Measurements from ENCODE around the gene IFNL1.
"Not testable (repeated sequence)": the region's sequence is repeated elsewhere in the genome, so short reads cannot be mapped to it uniquely, and the experiment has no call there.

IFNL1 gene

GRCh38 chr19:39329948-39330347, 33.7 kb downstream of the IFNL1 start:
- no peaks in the 10 kb centered on the region for H3K9me3 ChIP-seq (ENCODE audit: control insufficient read depth, low read length)
- no peak overlapping the region for H3K9ac ChIP-seq (ENCODE audit: low read length)
- H3K27me3 ChIP-seq (ENCODE audit: control insufficient read depth, insufficient read depth, low read length) = no peaks in the 10 kb centered on the region
- H3K4me3 ChIP-seq (ENCODE audit: low read length) = no peak overlapping the region
- no peaks in the 10 kb centered on the region for H3K36me3 ChIP-seq (ENCODE audit: control insufficient read depth, insufficient read depth, low read length)
- H3K4me1 ChIP-seq (ENCODE audit: control insufficient read depth, insufficient read depth, low read length) = no peaks in the 10 kb centered on the region

DNA sequence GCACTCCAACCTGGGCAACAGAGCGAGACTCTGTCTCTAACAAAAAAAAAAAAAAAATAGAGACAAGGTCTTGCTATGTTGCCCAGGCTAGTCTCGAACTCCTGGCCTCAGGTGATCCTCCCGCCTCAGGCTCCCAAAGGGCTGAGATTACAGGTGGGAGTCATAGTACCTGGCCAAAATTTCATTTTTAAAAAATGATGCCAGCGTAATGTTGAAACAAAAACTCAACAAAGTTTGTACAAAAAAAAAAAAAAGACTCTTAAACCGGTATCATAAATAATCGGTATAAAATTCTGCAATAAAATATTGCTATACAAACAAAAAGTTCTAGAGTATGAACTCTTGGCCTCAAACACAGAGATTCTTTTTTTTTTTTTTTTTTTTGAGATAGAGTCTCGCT, 36.1 kb downstream of the IFNL1 start:
- H3K36me3 ChIP-seq (ENCODE audit: control insufficient read depth, insufficient read depth, low read length) = no peaks in the 10 kb centered on the region
- H3K27me3 ChIP-seq (ENCODE audit: control insufficient read depth, insufficient read depth, low read length) = no peaks in the 10 kb centered on the region
- H3K4me1 ChIP-seq (ENCODE audit: control insufficient read depth, insufficient read depth, low read length) = no peaks in the 10 kb centered on the region
- no peaks in the 10 kb centered on the region for H3K9me3 ChIP-seq (ENCODE audit: control insufficient read depth, low read length)
- H3K9ac ChIP-seq (ENCODE audit: low read length) = no peak overlapping the region
- no peak overlapping the region for H3K4me3 ChIP-seq (ENCODE audit: low read length)

GRCh38 chr19:39332738-39333137, 36.5 kb downstream of the IFNL1 start:
- not testable (repeated sequence) for H3K9me3 ChIP-seq (ENCODE audit: control insufficient read depth, low read length); H3K4me1 ChIP-seq (ENCODE audit: control insufficient read depth, insufficient read depth, low read length); H3K27me3 ChIP-seq (ENCODE audit: control insufficient read depth, insufficient read depth, low read length); H3K9ac ChIP-seq (ENCODE audit: low read length); H3K4me3 ChIP-seq (ENCODE audit: low read length); H3K36me3 ChIP-seq (ENCODE audit: control insufficient read depth, insufficient read depth, low read length)

- no peaks in the 10 kb centered on the region for H3K4me1 ChIP-seq (ENCODE audit: control insufficient read depth, insufficient read depth, low read length)
- H3K9ac ChIP-seq (ENCODE audit: low read length) = no peak overlapping the region
- H3K27me3 ChIP-seq (ENCODE audit: control insufficient read depth, insufficient read depth, low read length) = no peaks in the 10 kb centered on the region
- no peaks in the 10 kb centered on the region for H3K9me3 ChIP-seq (ENCODE audit: control insufficient read depth, low read length)
- no peak overlapping the region for H3K4me3 ChIP-seq (ENCODE audit: low read length)
- H3K36me3 ChIP-seq (ENCODE audit: control insufficient read depth, insufficient read depth, low read length) = no peaks in the 10 kb centered on the region
Observed at GRCh38 chr19:39333507-39333906, 37.3 kb downstream of the IFNL1 start.

GRCh38 chr19:39334444-39334976, 38.3 kb downstream of the IFNL1 start:
- Histone ChIP-seq H3K4me3 (ENCODE audit: low read length) (no peak overlapping the region), H3K4me1 (ENCODE audit: control insufficient read depth, insufficient read depth, low read length) (no peaks in the 10 kb centered on the region), H3K36me3 (ENCODE audit: control insufficient read depth, insufficient read depth, low read length) (no peaks in the 10 kb centered on the region)

GRCh38 chr19:39335168-39335548, 39.0 kb downstream of the IFNL1 start:
- Histone ChIP-seq H3K36me3 (ENCODE audit: control insufficient read depth, insufficient read depth, low read length) (no peaks in the 10 kb centered on the region), H3K9ac (ENCODE audit: low read length) (peak overlapping the region; percentile 64), H3K4me3 (ENCODE audit: low read length) (no peak overlapping the region), H3K27me3 (ENCODE audit: control insufficient read depth, insufficient read depth, low read length) (no peaks in the 10 kb centered on the region), H3K4me1 (ENCODE audit: control insufficient read depth, insufficient read depth, low read length) (no peaks in the 10 kb centered on the region), H3K9me3 (ENCODE audit: control insufficient read depth, low read length) (no peaks in the 10 kb centered on the region)

More at GRCh38 chr19:39334444-39334976, 38.3 kb downstream of the IFNL1 start:
- H3K27me3 ChIP-seq (ENCODE audit: control insufficient read depth, insufficient read depth, low read length) = no peaks in the 10 kb centered on the region
- no peaks in the 10 kb centered on the region for H3K9me3 ChIP-seq (ENCODE audit: control insufficient read depth, low read length)
- no peak overlapping the region for H3K9ac ChIP-seq (ENCODE audit: low read length)

DNA sequence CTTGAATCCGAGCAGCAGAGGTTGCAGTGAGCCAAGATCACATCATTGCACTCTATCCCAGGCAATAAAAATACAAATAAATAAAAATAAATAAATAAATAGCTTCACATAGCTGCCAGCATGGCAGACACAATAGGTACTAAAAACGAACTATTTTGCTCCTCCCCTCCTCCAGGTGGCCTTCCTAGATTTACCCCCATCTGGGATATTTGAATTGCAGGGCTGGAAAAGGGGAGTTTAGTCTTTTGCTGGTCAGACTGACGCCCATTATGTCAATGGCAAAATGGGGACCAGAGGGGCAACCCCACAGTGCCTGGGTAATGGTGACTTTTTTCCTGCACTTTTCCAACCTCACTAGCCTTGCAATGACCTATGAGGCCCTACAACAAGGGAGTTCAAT, 40.3 kb downstream of the IFNL1 start:
- Histone ChIP-seq H3K36me3 (ENCODE audit: control insufficient read depth, insufficient read depth, low read length) (no peaks in the 10 kb centered on the region), H3K9me3 (ENCODE audit: control insufficient read depth, low read length) (no peaks in the 10 kb centered on the region), H3K4me3 (ENCODE audit: low read length) (no peak overlapping the region), H3K9ac (ENCODE audit: low read length) (no peak overlapping the region), H3K4me1 (ENCODE audit: control insufficient read depth, insufficient read depth, low read length) (peaks cover 6% of the 10 kb centered on the region), H3K27me3 (ENCODE audit: control insufficient read depth, insufficient read depth, low read length) (no peaks in the 10 kb centered on the region)

GRCh38 chr19:39339674-39340073, 43.5 kb downstream of the IFNL1 start:
- no peaks in the 10 kb centered on the region for H3K36me3 ChIP-seq (ENCODE audit: control insufficient read depth, insufficient read depth, low read length)
- peaks cover 20% of the 10 kb centered on the region for H3K4me1 ChIP-seq (ENCODE audit: control insufficient read depth, insufficient read depth, low read length)
- H3K9me3 ChIP-seq (ENCODE audit: control insufficient read depth, low read length) = no peaks in the 10 kb centered on the region
- H3K27me3 ChIP-seq (ENCODE audit: control insufficient read depth, insufficient read depth, low read length) = no peaks in the 10 kb centered on the region
- no peak overlapping the region for H3K4me3 ChIP-seq (ENCODE audit: low read length)
- no peak overlapping the region for H3K9ac ChIP-seq (ENCODE audit: low read length)

DNA sequence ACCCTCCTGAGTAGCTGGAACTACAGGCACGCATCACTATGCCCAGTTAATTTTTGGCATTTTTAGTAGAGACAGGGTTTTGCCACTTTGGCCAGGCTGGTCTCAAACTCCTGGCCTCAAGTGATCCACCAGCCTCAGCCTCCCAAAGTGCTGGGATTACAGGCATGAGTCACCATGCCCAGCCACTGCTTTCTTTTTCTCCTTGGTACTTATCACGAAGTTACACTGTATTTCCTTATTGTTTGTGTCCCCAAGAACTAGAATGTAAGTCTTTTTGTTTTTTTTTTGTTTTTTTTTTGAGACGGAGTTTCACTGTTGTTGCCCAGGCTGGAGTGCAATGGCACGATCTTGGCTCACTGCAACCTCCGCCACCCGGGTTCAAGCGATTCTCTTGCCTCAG, 43.9 kb downstream of the IFNL1 start:
- H3K9me3 ChIP-seq (ENCODE audit: control insufficient read depth, low read length); H3K36me3 ChIP-seq (ENCODE audit: control insufficient read depth, insufficient read depth, low read length); H3K27me3 ChIP-seq (ENCODE audit: control insufficient read depth, insufficient read depth, low read length); H3K4me3 ChIP-seq (ENCODE audit: low read length); H3K9ac ChIP-seq (ENCODE audit: low read length): not testable (repeated sequence)
- H3K4me1 ChIP-seq (ENCODE audit: control insufficient read depth, insufficient read depth, low read length) = peaks cover 20% of the 10 kb centered on the region

GRCh38 chr19:39341129-39341718, 45.0 kb downstream of the IFNL1 start:
- Histone ChIP-seq H3K9me3 (ENCODE audit: control insufficient read depth, low read length) (no peaks in the 10 kb centered on the region), H3K27me3 (ENCODE audit: control insufficient read depth, insufficient read depth, low read length) (no peaks in the 10 kb centered on the region), H3K9ac (ENCODE audit: low read length) (peak overlapping the region; percentile 64), H3K4me1 (ENCODE audit: control insufficient read depth, insufficient read depth, low read length) (peaks cover 20% of the 10 kb centered on the region), H3K36me3 (ENCODE audit: control insufficient read depth, insufficient read depth, low read length) (no peaks in the 10 kb centered on the region), H3K4me3 (ENCODE audit: low read length) (peak overlapping the region; percentile 76)

DNA sequence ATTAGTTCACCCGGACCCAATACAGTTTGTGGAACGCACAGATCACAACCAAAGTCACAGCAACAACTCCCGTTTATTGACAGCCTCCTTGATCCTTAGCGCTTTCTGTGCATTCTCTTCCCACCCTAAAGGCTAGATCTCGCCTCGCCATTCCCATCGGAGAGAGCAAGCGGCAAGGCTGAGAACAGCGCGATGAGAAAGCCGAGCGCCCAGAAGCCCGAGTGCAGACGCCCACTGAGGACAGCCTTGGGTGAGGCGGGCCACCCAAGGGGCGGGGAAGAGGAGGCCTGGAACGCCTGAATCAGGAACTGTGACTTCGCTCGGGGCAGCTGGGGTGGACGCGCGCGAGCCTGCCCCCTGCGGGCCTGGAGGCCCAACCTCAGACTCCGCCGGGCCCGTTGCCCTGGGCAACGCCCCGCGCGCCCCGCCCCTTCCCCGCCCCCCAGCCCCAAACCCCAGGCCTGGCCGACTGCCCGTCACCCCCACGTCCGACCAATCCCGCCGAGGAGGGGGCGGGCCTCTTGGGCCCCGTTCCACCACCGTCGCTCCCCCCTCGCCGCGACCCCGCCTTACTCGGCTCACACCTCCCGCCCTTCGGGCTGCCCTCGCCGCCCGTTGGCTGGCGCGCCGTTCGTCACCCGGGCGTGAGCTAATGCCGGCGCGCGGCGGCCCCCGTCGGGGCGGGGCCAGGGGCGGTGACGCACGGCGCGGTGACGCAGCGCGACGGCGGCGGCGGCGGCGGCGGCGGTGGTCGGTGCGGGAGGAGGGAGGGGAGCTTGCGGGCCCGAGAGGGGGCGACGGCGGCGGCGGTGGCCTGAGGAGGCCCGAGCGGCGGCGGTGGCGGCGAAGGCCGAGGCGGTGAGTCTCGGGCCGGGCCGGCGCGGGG, 45.8 kb downstream of the IFNL1 start, which contains the start of gene SAMD4B:
Gene SAMD4B (plus strand): TSS at position 703 of the 886 bp plus-strand sequence. CDS start 14,473 bp downstream, outside the sequence.
- no peaks in the 10 kb centered on the region for H3K27me3 ChIP-seq (ENCODE audit: control insufficient read depth, insufficient read depth, low read length)
- H3K4me1 ChIP-seq (ENCODE audit: control insufficient read depth, insufficient read depth, low read length) = peaks cover 20% of the 10 kb centered on the region
- H3K4me3 ChIP-seq (ENCODE audit: low read length) = peak within 1 kb of the TSS; percentile 76
- peak within 1 kb of the TSS; percentile 79 for H3K9ac ChIP-seq (ENCODE audit: low read length)
- no peaks in the 10 kb centered on the region for H3K9me3 ChIP-seq (ENCODE audit: control insufficient read depth, low read length)
- H3K36me3 ChIP-seq (ENCODE audit: control insufficient read depth, insufficient read depth, low read length) = no peaks in the 10 kb centered on the region

- H3K27me3 ChIP-seq (ENCODE audit: control insufficient read depth, insufficient read depth, low read length) = no peaks in the 10 kb centered on the region
- H3K9me3 ChIP-seq (ENCODE audit: control insufficient read depth, low read length) = no peaks in the 10 kb centered on the region
- H3K4me1 ChIP-seq (ENCODE audit: control insufficient read depth, insufficient read depth, low read length) = peaks cover 20% of the 10 kb centered on the region
- peak overlapping the region; percentile 79 for H3K9ac ChIP-seq (ENCODE audit: low read length)
- peak overlapping the region; percentile 57 for H3K4me3 ChIP-seq (ENCODE audit: low read length)
- no peaks in the 10 kb centered on the region for H3K36me3 ChIP-seq (ENCODE audit: control insufficient read depth, insufficient read depth, low read length)
Observed at GRCh38 chr19:39342647-39343305, 46.6 kb downstream of the IFNL1 start.
